GM12873 (cell line): Measurements from ENCODE around the gene PAFAH1B1.

Experiments used
- TF ChIP-seq, protein P1 (sequence below): IDR thresholded peaks from 2 replicates; pipeline ENCODE4 v1.5.1; 2012; ENCODE audit warnings: low read depth, mild to moderate bottlenecking, moderate library complexity, low read length, control low read depth; ENCODE audit not compliant: insufficient read depth; ENCODE audit errors: missing control alignments

The PAFAH1B1 gene

DNA sequence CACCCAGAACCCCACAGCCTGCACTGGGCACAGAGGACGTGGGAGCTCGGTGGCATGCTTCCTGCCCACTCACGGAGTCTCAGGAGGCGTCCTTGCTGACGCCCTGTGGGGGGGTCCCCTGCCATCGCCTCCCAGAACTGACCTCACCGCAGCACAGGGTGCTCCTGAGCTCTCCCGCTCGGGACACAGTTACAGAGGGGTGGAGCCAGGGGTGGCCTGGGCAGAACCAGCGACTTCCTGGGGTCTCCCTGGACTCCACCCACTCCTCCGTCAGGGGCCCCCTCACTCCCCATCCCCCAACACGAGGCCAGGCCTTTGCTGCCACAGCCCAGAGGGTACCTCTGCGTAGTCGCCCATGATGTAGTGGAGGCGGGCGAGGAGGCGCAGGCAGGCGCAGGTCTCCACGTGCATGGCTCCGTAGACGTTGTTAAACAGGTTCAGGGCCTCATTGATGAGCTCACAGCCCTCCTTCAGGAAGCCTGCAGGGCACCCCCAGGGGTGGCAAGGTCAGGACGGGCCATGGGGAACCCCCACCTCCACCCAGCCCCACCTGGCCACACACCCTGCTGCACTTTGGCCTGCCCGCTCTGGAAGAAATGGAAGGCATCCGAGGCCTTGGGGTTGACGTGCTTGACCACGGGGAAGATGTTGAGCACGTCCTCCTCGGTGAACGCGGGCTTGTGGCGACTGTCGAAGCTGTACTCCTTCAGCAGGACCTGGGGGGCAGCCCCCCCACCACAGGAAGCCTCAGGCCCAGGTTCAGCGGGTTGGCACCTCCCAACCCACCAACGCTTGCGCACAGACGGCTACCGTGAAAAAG is 100.3 kb downstream of the PAFAH1B1 start:
- TF ChIP-seq, protein P1, sequence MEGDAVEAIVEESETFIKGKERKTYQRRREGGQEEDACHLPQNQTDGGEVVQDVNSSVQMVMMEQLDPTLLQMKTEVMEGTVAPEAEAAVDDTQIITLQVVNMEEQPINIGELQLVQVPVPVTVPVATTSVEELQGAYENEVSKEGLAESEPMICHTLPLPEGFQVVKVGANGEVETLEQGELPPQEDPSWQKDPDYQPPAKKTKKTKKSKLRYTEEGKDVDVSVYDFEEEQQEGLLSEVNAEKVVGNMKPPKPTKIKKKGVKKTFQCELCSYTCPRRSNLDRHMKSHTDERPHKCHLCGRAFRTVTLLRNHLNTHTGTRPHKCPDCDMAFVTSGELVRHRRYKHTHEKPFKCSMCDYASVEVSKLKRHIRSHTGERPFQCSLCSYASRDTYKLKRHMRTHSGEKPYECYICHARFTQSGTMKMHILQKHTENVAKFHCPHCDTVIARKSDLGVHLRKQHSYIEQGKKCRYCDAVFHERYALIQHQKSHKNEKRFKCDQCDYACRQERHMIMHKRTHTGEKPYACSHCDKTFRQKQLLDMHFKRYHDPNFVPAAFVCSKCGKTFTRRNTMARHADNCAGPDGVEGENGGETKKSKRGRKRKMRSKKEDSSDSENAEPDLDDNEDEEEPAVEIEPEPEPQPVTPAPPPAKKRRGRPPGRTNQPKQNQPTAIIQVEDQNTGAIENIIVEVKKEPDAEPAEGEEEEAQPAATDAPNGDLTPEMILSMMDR, result no peak

DNA sequence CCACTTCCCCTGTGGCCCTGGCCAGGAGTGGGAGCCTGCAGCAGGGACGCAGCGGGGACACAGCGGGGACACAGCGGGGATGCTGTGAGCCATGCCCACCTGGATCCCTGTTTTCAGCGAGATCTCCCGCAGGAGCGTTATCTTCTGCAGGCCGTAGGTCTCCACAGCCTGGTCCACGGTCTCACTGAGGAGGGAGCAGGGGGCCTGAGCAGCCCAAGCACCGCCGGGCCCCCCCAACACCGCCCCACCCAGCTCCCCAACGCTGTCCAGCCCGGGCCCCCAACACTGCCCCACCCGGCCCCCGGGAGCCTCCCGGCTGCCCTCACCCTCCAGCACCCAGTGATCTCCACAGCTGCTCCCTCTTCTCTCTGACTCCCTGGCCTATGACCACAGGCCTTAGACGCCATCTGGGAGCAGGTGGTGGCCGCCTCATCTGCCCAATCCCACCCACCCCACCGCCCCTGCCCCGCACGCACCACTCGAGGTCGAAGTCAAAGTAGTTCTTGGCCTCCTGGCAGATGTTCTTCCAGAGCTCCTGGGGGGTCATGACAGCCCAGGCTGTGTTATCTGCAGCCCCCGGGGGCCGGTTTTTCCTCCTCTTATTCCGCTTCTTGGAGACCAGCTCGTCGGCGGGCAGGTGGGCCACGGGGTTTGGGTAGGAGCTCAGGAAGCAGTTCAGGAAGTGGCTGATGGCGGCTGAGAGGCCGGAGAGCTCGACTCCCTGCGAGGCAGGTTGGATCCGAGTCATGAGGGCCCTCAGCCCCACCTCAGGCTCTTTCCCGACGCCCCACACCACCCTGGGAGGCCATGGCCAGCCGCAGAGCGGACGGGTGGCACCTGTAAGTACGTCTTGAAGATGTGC is 101.2 kb downstream of the PAFAH1B1 start:
- TF ChIP-seq, protein P1, result no peak

DNA sequence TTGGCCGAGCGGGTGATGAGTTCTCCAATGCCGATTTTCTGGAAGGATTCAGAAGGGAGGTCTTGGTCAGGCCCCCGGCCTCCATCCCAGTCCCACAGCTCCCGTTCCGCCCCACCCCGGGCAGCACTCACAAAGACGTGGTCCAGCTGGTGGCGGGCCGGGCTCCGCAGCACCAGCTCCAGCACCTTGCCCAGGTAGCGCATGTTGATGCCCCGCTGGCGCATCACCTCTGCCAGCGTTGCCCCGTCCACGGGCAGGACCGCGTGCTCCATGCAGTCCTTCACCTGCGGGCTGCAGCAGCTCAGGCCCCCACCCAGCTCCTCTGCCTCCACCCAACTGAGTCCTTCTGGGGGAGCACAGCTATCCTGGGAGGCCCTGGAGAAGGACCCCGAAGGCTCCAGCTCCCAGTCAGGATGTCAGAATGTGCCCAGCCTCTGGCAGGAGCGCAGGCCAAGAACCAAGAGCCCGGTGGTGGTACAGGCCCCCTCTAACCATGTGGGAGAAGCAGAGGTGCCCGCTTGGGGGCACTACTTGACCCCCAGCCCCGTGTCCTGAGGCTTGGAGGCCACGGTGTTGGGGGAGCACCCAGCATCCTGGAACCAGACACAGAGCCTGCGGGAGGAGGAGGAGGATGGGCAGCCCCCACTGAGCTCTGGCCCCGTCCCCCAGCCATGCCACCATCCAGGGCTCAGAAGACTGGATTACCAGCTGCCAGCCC is 101.9 kb downstream of the PAFAH1B1 start:
- TF ChIP-seq, protein P1, result no peak

DNA sequence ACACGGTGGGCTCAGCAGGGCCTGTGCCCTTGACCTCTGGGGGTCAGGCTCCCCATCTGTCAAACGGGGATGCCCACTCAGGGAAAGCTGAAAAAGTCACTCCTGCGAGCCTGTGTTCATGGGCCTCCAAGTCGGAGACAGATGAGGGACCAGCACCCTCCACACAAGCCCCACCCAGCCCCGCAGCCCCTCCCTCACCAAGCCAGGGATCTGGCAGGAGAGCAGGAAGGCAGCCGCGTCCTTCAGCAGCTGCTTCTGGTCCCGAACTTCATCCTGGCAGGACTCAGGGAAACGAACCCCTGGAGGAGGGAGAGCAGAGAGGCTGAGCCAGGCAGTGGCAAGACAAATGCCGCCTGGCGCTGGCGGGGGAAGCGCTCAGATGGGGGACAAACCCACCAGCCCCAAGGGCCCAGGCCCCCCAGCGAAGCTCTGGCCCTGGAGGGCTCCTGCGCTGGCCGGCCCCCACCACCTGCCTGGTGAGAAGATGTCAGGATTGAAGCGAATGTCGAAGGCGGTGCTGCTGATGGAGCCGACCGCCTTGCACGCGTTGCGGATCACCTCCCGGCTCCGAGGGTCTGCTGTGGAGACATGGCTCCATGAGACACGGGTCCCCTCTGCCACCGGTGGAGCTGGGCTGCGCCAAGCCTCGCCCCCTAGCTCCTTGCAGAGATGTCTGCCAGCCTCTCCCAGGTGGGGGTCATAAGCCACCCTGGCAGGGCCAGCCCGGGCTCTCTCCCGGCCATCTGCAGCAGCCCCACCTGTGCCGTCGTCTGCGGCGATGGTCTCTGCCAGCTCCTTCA is 102.7 kb downstream of the PAFAH1B1 start:
- TF ChIP-seq, protein P1, result no peak

DNA sequence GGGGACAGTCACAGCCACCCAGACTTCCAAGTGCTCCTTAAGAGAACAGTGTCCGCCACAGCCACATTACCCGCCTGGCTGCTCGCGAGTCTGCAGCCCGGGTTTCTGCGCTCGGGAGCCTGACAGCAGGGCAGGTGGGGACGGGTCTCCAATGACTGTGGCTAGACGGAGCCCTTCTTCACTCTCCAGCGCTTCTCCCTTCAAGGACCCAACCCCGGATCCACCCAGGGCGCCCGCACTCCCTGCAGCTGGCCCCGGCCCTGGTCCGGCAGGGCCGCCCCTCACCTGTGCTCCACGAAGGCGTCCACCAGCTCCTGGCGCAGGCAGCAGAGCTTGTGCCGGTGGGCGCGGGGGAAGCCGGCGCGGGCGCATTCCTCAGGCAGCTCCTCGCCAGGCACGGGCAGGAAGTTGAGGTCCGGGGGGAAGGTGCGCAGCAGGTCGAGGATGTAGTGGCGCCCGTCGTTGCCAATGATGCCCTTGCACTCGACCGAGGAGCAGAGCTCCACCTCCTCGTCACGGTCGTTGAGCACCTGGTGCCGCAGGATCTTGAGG is 104.2 kb downstream of the PAFAH1B1 start:
- TF ChIP-seq, protein P1, result no peak

DNA sequence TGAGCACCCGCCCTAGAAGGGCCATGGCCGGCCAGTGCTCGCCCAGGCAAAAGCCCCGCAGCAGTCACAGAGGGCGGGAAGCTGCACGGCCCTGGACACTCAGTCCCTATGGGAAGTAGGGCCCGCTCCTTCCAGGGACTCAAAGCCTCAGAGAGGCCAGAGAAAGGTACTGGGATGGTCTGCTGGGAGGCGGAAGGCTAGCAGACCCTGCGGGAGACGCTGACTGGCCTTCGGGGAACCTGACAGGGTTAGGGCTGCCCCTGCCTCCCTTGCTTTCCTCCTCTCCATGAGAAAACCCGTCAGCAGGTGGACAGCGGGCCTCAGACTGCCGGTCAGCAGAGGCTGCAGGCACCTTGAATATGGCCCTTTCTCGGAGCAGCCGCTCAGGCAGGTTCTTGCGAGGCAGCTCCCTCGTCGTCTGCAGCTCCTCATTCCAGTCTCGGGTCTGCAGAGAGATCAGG is 106.6 kb downstream of the PAFAH1B1 start:
- TF ChIP-seq, protein P1, result no peak
